Glutamatergic neuron (in vitro differentiated cells): ENCODE results near the gene RPF1. TPM values are rescaled to one million over a fixed set of nuclear protein-coding genes. Genes with fewer than 3 reads are reported as not detected.
A peak's percentile ranks its signal among the peaks of the same experiment; 100 is the strongest.

Experiments
- DNase-seq: peaks from one replicate; pipeline ENCODE4 v3.0.0; 2022
- H3K27ac Mint-ChIP-seq: one replicate; pipeline ENCODE4 v1.8.0; 2020; ENCODE audit warnings: mild to moderate bottlenecking, mixed read lengths, inconsistent platforms; ENCODE audit not compliant: unreplicated experiment
- H3K27me3 Mint-ChIP-seq: one replicate; pipeline ENCODE4 v1.8.0; 2020; ENCODE audit warnings: mild to moderate bottlenecking, moderate library complexity, mixed read lengths, inconsistent platforms; ENCODE audit not compliant: unreplicated experiment
- H3K36me3 Mint-ChIP-seq: one replicate; pipeline ENCODE4 v1.8.0; 2020; ENCODE audit warnings: mild to moderate bottlenecking, mixed read lengths, inconsistent platforms; ENCODE audit not compliant: unreplicated experiment
- H3K4me1 Mint-ChIP-seq: one replicate; pipeline ENCODE4 v1.8.0; 2020; ENCODE audit warnings: mild to moderate bottlenecking, low read depth, mixed read lengths, inconsistent platforms; ENCODE audit not compliant: unreplicated experiment
- H3K4me3 Mint-ChIP-seq: one replicate; pipeline ENCODE4 v1.8.0; 2020; ENCODE audit warnings: mild to moderate bottlenecking, mixed read lengths, inconsistent platforms; ENCODE audit not compliant: unreplicated experiment
- H3K9me3 Mint-ChIP-seq: one replicate; pipeline ENCODE4 v1.8.0; 2020; ENCODE audit warnings: mild to moderate bottlenecking, moderate library complexity, mixed read lengths, inconsistent platforms; ENCODE audit not compliant: unreplicated experiment
- CTCF ChIP-seq: fragments of 200-600 bp; sonication (generic); IDR thresholded peaks from one replicate; pipeline ENCODE4 v1.5.0; 2021; ENCODE audit not compliant: partially characterized antibody, unreplicated experiment
- total RNA-seq: library from RNA; stranded (reverse); fragmentation: NEBNext Ultra II Directional; extraction: Animal tissue kit (Norgen Biotek cat#: 25700); gene quantifications from one replicate; pipeline ENCODE4 v1.2.1, GENCODE V29; 2021; ENCODE audit not compliant: unreplicated experiment

RPF1 gene
- total RNA-seq, 1 donor from 2014 or later, result 27.6 TPM

- peaks cover 9% of the 10 kb centered on the region for H3K36me3 Mint-ChIP-seq
- H3K27me3 Mint-ChIP-seq, result peaks cover 9% of the 10 kb centered on the region
- DNase-seq, result no peak
- peaks cover 12% of the 10 kb centered on the region for H3K9me3 Mint-ChIP-seq
- peak overlapping the region; percentile 97 for H3K27ac Mint-ChIP-seq
- H3K4me3 Mint-ChIP-seq, result peak overlapping the region; percentile 100
- H3K4me1 Mint-ChIP-seq, result peaks cover 6% of the 10 kb centered on the region
- no peak for TF ChIP-seq CTCF
Observed at GRCh38 chr1:84479998-84480397, 932 bp downstream of the RPF1 start.

GRCh38 chr1:84480650-84481049, 1.6 kb downstream of the RPF1 start:
- peaks cover 12% of the 10 kb centered on the region for H3K9me3 Mint-ChIP-seq
- H3K27me3 Mint-ChIP-seq, result peaks cover 9% of the 10 kb centered on the region
- TF ChIP-seq CTCF, result no peak
- H3K27ac Mint-ChIP-seq, result no peak overlapping the region
- peaks cover 6% of the 10 kb centered on the region for H3K4me1 Mint-ChIP-seq
- H3K4me3 Mint-ChIP-seq, result peak overlapping the region; percentile 52
- H3K36me3 Mint-ChIP-seq, result peaks cover 9% of the 10 kb centered on the region
- no peak for DNase-seq

- no peak for DNase-seq
- Mint-ChIP-seq H3K27me3 (peaks cover 9% of the 10 kb centered on the region), H3K27ac (no peak overlapping the region), H3K9me3 (peaks cover 12% of the 10 kb centered on the region), H3K4me3 (peak overlapping the region; percentile 20), H3K36me3 (peaks cover 9% of the 10 kb centered on the region), H3K4me1 (peaks cover 6% of the 10 kb centered on the region)
- no peak for TF ChIP-seq CTCF
Observed at GRCh38 chr1:84481317-84481716, 2.3 kb downstream of the RPF1 start.

DNA sequence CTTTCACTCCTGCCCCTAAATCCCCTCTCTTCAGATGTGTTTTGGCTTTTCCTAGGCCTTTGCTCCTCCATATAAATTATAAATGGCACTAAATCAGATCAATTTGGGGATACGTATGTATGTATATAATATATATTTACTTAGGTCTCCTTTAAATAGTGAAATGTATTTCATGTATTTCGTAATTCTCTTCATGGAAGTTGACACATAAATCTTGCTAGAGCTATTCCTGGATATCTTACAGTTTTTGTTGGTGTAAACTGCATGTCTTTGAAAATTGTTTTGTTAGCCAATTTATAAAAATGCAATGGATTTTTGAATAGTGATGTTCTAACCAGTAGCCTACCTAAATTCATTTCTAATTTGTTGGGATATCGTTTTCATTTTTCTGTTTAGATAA, 9.0 kb downstream of the RPF1 start:
- Mint-ChIP-seq H3K4me1 (no peaks in the 10 kb centered on the region), H3K27me3 (no peaks in the 10 kb centered on the region), H3K4me3 (no peak overlapping the region), H3K36me3 (no peaks in the 10 kb centered on the region), H3K9me3 (no peaks in the 10 kb centered on the region), H3K27ac (no peak overlapping the region)
- no peak for DNase-seq
- TF ChIP-seq CTCF, result no peak

DNA sequence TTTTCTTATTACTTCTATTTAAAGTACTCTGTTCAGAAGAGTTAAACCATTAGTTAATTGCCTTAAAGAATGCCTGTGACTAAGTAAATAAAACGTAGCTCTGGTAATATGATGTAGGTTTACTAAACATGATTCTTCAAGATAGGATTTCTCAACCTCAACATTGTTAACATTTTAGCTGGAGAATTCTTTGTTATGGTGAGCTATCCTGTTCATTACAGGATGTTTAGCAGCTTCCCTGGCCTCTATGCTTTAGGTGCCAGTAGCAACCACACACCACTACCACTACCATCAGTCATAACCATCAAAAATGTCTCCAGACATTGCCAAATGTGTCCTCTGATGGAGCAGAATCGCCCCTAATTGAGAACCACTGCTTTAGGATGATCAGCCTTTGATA, 10.7 kb downstream of the RPF1 start:
- no peak overlapping the region for H3K4me3 Mint-ChIP-seq
- TF ChIP-seq CTCF, result no peak
- H3K9me3 Mint-ChIP-seq, result no peaks in the 10 kb centered on the region
- H3K4me1 Mint-ChIP-seq, result no peaks in the 10 kb centered on the region
- no peak for DNase-seq
- no peaks in the 10 kb centered on the region for H3K36me3 Mint-ChIP-seq
- H3K27ac Mint-ChIP-seq, result no peak overlapping the region
- no peaks in the 10 kb centered on the region for H3K27me3 Mint-ChIP-seq
